HG03066 (cell line): ENCODE results near the gene RGS10.
"Not testable (repeated sequence)": the region's sequence is repeated elsewhere in the genome, so short reads cannot be mapped to it uniquely, and the experiment has no call there.

Source experiments
- ATAC-seq: cut with Tn5 transposase; IDR thresholded peaks from one replicate; pipeline ENCODE4 v1.9.1; 2021; ENCODE audit warnings: low read depth; ENCODE audit not compliant: unreplicated experiment

Gene RGS10, protein sequence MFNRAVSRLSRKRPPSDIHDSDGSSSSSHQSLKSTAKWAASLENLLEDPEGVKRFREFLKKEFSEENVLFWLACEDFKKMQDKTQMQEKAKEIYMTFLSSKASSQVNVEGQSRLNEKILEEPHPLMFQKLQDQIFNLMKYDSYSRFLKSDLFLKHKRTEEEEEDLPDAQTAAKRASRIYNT

DNA sequence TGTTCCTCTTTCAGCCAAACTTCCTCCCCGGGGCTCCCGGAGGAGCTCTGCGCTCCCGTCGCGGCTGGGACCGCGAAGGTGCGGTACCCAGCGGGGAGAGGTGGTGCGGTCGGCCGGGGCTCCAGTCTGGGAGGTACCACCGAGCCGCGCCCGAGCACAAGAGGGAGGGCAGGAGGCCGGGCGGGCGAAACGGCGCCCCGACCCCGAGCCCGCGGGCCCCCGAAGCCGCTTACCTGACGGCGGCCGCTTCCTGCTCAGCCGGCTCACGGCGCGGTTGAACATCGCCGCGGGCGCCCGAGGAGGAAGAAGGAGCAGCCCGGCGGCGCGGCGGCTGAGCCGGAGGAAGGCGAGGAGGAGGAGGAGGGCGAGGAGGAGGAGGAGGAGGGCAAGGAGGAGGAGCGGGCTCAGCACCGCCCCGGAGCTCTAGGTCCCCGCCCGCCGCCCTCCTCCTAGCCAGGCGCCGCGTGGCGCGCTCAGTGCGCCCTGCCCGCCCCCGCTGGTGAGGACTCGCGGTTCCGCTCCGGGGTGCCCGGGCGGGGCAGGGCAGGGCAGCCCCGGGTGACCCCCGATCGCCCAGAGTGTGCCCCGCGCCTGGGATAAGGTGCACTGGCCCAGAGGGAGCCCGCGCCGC is at the start of gene RGS10:
Gene RGS10 (minus strand): TSS at position 363 of the 631 bp plus-strand sequence. CDS start 81 bp downstream, at position 282.
- ATAC-seq, result peak; percentile 70

DNA sequence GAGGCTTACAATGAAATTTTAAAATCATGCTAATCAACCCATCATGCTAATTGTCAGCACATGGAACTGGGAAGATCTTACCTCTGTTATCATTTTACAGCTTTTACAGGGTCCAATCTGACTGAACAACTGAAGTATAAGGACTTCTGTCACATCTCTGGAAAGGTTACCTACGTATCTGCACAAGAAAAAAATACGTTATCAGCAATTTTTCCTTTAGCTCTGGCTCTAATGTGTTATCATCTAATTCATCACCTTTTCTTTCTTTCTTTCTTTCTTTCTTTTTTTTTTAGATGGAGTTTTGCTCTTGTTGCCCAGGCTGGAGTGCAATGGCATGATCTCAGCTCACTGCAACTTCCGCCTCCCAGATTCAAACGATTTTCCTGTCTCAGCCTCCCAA is 45.6 kb upstream of the RGS10 start:
- ATAC-seq, result no peak

DNA sequence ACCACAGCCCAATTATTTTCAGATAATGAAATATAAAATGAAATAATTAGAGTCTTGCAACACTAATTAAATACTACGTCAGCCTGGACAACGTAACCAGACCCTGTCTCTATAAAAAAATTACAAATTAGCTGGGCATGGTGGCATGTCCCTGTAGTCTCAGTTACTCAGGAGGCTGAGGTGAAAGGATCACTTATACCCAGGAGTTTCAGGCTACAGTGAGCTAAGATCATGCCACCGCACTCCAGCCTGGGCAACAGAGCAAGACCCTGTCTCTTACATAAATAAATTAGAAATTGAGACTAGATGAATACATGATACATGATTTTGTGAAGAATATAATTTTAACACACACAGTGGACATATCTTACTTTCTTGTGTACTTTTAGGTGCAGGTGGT is 35.8 kb upstream of the RGS10 start:
- no peak for ATAC-seq

DNA sequence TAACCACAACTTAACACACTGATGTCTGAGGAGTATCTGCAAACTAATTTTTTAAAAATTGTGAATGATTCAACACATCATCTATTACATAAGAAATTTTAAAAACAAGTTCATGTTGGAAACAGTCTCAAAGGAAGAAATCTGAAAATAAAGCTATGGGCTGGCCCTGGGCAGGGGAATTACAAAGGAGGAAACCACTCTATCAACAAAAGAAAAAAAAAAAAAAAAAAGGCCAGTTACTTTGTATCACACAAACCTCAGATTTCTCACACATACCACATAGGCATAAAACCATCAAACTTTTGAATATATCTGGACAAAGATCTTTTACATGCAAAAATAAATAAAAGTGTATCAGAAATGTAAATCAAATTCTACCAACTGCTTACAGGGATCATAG is 33.5 kb upstream of the RGS10 start:
- no peak for ATAC-seq

DNA sequence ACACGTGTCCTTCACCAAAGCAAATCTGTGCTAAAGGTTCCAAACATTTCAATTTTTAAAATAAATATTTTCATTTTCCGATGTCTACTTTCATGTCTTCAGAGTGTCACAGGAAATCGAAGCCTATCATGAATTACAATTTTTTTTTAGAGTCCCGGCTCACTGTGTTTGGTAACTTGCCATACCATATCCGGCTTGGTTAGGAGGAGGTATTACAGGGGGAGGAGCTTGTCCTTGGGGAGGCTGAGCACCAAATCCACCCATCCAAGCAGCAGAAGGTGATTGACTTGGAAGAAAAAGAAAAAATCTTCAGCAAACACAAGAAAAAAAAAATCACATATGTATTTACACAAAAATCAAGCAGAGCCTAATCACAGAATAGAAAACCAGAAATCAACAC is 33.0 kb upstream of the RGS10 start:
- no peak for ATAC-seq

DNA sequence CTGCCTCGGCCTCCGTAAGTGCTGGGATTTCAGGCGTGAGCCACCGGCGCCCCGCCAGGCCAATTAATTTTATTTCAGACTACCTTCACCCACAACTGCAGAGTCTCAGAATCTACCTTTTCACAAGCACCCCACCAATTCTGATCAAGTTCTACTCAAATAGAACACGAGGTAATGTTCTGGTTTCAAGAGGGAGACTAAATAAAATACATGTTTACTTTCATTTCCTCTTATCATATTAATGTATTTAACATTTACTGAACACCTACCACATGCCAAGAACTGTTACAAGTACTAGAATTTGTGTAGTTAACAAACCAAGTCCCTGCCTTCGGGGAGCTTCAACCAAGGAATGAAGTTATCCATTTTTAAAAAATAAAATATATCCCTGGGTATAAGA is 25.5 kb upstream of the RGS10 start:
- ATAC-seq, result no peak

DNA sequence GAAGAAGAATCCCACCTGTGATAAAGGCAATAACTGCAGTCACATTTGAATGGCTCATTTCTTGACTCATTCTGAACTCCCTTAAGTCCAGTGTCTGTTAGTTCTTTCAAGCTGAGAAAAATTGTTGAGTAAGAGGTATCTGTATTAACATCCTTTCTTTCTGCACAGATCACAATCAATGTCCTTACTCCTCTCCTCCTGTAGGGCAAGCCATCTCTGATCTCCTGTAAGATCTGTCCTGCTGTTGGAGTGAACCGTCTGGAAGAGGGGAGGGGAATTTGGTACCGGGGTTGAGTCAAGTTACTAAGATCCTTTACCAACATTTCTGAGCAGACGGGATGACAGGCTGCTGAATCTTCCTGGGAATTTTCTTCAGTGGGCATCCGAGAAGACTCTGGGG is 19.6 kb upstream of the RGS10 start:
- no peak for ATAC-seq

DNA sequence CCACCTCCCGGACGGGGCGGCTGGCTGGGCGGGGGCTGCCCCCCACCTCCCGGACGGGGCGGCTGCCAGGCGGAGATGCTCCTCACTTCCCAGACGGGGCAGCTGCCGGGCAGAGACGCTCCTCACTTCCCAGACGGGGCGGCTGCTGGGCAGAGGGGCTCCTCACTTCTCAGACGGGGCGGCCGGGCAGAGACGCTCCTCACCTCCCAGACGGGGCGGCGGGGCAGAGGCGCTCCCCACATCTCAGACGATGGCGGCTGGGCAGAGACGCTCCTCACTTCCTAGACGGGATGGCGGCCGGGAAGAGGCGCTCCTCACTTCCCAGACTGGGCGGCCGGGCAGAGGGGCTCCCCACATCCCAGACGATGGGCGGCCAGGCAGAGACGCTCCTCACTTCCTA is 17.0 kb upstream of the RGS10 start:
- not testable (repeated sequence) for ATAC-seq

DNA sequence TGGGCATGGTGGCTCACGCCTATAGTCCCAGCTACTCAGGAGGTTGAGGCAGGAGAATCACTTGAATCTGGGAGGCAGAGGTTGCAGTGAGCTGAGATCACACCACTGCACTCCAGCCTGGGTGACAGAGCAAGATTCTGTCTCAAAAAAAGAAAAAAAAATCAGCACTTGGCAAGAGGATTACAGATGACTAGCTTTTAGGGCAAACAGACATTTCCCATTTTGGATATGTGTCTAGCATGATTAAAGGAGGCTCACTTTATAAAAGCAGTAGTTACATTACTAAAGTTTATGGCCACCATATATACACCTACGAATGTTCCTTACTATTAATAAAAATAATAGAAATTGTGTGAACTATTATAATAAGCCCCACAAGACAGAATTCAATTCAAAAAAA is 13.6 kb upstream of the RGS10 start:
- not testable (repeated sequence) for ATAC-seq

DNA sequence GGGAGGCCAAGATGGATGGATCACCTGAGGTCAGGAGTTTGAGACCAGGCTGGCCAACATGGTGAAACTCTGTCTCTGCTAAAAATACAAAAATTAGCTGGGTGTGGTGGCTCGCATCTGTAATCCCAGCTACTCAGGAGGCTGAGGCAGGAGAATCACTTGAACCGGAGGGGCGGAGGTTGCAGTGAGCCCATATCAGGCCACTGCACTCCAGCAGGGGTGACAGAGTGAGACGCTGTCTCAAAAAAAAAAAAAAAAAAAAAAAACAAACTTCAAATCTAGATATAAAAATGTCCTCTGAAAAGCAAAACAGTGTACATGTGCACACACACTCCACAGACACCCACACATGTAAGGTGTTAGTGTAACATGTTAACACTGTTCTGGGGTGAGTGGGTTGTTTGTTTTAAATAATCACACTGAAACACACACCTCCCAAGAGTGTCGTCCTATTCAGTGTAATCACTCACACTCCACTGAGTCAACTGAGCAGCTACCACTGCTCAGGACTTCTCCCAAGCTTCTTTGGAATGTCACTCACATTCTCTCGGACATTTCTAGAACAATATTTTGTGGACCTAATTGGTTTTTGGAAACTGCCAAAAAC is 12.8 kb upstream of the RGS10 start:
- no peak for ATAC-seq

DNA sequence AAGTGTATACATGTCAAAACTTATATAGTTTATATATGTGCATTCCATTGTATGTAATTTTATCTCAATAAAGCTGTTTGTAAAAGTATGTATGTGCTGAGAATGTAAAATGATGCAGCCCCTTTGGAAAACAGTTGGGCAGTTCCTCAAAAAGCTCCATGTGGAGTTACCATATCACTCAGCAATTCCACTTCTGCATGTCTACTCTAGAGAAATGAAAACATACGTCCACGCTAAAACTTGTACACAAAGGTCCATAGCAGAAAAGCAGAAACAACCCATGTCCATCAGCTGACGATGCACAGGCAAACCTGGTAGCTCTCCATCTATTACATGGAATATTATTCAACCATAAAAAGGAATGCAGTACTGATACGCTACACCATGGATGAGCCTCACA is 8.3 kb upstream of the RGS10 start:
- no peak for ATAC-seq

DNA sequence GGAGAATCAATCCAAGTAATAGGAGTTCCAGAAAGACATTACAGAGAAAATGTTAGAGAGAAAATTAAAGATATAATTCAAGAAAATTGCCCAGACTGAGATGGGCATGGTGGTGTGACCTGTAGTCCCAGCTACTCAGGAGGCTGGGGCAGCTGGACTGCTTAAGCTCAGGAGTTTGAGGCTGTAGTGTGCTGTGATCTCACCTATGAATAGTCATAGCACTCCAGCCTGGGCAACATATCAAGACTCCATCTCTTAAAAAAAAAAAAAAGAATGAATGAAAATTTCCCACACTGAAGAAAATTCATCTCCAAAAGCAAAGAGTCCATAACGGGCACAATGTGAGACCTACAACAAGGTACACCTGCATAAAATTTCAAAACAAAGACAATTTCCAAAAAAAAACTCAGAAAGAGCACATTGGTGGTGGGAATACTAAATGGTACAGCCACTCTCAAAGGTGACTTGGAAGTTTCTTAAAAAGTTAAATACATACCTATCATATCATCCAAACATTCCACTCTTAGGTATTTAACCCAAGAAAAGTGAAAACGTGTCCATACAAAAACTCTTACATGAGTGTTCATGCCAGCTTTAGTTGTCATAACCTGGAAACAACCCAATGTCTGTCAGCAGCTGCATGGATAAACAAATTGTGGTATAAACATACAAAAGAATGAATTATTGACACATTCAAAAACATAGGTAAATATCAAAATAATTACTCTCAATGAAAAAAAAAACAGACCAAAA is 6.9 kb upstream of the RGS10 start:
- ATAC-seq, result no peak

DNA sequence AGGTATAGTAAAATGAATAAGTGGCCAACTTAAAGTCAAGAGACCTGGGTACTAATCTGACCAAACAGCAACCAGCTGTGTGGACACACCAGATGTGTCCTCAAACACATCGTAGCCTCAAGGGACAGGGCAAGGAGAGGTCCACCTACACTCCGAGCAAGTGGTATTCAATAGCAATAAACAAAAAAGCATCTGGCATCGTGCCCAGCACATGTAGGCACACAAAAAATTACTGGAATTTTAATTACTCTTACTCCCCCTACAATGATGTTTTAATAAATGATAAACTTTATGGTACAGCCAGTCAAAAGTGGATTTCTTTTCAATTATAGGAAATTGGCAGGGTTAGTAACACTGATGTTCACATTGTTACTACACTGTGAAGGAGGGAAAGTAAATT is 3.5 kb upstream of the RGS10 start:
- no peak for ATAC-seq

DNA sequence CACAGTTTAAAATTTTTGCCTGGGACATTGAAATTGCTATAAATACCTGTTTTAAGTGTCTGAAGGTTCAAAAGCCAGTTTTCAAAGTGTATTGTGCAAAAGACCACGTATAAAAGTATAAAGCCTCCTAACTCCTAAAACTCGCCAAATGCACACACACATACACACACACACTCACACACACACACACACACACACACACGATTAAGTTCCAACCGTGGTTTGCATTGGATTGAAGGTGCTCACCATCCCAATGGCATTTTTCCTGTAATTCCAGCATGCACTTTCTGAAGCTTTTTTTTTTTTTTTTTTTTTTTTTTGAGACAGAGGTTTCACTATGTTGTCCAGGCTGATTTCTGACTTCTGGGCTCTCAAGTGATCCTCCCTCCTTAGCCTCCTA is 2.8 kb upstream of the RGS10 start:
- no peak for ATAC-seq

DNA sequence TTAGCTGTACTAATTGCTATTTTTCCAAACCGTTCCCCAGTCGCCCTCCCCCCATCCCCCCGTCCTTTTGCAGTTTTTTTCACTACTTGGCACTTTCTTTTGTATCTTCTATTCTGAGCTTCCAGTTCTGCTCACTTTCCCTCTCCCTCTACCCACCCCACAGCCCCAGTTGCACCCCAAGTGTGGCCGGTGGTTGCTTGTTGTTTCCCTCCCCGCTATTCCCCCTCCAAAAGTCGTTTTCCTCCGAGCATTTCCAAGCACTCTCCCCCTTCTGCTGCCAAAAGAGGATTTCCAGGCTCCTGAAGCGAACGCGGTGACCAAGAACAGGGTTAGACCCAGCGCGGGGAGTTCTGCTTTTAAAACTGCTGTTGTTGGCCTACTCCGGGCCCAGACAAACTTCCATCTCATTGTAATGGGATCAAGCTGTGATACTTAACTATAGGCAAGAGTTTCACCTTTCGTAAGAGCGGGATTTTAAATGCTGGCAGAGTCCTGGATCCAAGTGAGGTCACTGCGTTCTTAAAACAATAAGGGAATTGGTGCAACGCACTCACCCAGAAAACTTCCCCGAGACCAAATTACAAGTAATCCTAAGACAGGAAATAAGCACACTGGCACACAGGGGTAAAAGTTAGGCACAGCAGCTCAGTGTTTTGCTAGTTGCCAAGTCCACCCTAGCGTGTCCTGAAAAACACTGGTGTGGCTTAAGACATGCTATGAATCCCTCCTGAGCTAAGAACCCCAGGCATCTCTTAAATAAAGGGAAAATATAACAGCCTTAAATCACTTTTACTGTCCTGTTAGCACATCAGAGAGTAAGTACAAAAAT is 1.5 kb upstream of the RGS10 start:
- ATAC-seq, result no peak

DNA sequence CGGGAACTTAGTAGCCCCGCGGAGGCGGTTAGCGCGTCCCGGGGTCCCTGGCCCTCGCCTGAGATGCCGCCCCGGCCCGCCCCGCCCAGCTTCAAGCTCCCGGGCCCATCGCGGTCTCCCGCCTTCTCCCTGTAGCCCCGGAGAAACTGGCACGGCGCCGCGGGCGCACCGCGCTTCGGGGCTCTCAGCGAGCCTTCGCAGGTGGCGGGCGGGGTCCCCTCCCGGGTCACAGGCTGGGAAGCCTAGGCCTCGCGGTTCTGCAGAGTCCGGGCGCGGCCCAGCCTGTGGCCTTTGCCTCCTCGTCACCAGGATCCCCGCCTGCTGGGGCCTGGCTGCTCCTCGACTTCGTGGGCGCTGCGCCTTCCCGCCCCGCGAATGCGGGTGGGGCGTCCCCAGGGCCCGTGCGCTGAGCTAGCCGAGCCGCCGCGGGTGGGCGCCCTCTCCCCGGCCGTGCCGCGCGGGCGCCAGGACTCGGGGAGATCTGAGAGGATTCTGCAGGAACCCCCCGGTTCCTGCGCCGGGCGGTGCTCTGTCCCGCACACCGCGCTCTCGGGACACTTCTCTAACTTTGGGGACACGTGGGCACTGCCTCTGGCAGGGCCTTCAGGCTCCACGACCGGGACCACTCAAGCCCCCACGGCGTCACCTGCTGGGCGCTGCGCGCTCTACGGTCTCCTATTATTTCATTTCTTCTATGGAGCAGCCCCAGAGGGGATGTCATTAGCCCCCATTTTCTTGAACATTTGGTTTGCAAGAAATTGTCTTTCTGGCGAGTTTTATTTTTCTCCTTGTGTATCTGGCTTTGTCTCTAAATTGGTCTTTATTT is 682 bp upstream of the RGS10 start:
- peak; percentile 47 for ATAC-seq

DNA sequence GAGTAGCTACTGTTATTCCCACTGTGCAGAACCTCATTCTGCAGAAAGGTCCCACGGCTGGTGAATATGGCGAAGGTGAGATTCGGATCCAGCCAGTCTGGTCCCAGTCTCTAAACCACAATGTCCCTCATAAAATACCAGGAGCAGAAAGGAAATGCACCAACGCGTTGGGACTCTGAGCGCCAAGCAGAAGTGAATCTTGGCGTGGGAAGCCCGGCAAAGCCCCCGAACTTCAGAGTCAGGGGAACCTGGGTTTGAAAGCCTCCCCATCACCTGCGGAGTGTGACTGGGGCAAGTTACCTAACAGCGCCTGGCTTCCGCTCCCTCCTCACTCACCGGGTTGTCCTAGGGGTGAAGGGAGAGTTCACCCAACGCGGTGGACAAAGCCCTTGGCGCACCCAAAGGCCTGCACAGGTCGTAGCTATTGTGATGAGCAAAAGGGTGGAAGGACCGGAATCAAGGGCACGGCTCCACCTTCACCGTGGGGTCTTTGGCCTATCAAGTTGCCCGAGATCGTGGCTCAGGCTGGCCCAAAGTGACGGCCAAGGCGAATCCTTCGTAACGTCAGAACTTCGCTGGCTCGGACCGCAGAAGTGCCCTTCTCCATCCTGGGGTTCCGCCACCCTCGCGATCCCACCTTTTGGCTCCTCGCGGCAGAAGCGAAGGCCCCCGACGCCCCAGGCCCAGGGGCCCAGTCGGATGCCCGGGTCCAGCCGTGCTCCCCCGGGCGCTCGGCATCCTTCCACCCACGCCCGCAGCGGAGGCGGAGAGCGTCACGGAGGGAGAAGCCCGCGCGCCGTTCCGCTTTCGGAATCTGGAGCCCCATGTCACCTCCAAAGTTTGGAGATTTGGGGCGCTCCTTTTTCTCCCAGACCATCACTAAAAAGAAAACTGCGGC is 811 bp downstream of the RGS10 start:
- ATAC-seq, result no peak

DNA sequence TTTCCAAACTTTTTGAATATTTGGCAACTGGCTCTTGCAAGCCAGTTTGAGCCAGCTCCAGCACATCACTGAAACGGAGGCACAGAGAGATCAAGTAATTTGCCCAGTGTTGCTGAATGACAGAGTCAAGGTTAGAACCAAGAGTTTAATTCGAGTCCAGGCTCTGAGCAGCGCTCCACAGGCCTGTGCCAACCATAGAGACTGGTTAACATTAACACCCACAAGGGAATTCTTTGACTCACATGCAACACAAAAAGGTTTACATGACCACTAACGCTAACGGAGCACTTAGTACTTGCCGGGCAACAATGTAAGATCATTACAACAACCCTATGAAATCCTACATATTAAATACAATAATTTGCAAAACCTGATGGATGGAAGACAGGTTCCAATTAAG is 1.5 kb downstream of the RGS10 start:
- ATAC-seq, result no peak

DNA sequence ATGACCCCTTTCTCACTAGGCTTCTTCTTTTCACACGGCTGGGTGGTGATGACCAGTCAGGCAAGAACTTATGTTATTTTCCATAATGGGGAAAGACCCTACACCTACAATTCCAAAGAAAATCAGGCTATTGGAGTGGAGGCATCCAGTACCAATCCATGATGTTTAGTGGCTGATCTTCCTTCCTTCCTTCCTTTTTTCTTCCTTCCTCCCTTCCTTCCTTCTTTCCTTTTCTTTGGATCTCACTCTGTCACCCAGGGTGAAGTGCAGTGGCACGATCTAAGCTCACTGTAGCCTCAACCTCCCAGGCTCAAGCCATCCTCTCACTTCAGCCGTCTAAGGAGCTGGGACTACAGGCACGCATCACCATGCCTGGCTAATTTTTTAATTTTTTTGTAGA is 2.5 kb downstream of the RGS10 start:
- no peak for ATAC-seq
